HL-60 (cell line): ENCODE data around the gene NAV2.

ENCODE experiments used
- GABPA ChIP-seq: IDR thresholded peaks from 2 replicates; pipeline ENCODE4 v1.6.1; 2012; ENCODE audit warnings: low read depth
- POLR2AphosphoS5 ChIP-seq: IDR thresholded peaks from 2 replicates; pipeline ENCODE4 v1.6.1; 2012; ENCODE audit warnings: low read depth
- REST ChIP-seq: IDR thresholded peaks from 2 replicates; pipeline ENCODE4 v1.6.1; 2012; ENCODE audit warnings: low read depth; ENCODE audit not compliant: insufficient replicate concordance
- SPI1 ChIP-seq: IDR thresholded peaks from 2 replicates; pipeline ENCODE4 v1.6.1; 2012; ENCODE audit warnings: low read depth, mild to moderate bottlenecking, borderline replicate concordance
- TF ChIP-seq, protein P1 (sequence below): IDR thresholded peaks from one replicate; pipeline ENCODE4 v1.5.1; 2011; ENCODE audit warnings: low read length, control low read depth, inconsistent platforms; ENCODE audit not compliant: insufficient read depth

DNA sequence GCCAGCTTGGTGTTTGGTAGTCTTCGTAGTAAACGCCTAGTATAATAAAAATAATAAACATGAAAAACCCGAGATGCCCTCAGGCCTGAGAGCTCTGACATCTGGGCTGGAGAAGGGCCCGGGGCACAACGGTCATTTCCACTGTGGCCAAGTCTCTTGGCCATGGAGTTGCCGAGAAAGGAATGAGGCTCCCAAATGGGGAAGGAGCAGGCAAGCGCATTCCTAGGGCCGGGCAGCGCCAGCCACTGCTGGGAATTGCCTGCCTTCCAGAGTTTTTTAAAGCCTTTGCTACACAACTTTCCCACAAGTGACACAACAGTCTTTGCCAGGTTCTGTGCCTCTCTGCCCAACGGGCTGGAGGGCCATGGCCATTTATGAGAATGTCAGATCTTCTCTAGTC is 103.4 kb downstream of the NAV2 start:
- TF ChIP-seq GABPA (no peak), REST (no peak), SPI1 (no peak), POLR2AphosphoS5 (no peak)
- TF ChIP-seq, protein P1, sequence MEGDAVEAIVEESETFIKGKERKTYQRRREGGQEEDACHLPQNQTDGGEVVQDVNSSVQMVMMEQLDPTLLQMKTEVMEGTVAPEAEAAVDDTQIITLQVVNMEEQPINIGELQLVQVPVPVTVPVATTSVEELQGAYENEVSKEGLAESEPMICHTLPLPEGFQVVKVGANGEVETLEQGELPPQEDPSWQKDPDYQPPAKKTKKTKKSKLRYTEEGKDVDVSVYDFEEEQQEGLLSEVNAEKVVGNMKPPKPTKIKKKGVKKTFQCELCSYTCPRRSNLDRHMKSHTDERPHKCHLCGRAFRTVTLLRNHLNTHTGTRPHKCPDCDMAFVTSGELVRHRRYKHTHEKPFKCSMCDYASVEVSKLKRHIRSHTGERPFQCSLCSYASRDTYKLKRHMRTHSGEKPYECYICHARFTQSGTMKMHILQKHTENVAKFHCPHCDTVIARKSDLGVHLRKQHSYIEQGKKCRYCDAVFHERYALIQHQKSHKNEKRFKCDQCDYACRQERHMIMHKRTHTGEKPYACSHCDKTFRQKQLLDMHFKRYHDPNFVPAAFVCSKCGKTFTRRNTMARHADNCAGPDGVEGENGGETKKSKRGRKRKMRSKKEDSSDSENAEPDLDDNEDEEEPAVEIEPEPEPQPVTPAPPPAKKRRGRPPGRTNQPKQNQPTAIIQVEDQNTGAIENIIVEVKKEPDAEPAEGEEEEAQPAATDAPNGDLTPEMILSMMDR: no peak
